Measurements from ENCODE around the gene CMTR1.

- no peak for TF ChIP-seq CTCF (IDR thresholded peaks at IDR 0.05; ENCODE audit: low read depth, low read length, missing input control)
- TF ChIP-seq NR2F2 (IDR thresholded peaks at IDR 0.05), result no peak
- TF ChIP-seq ATF3 (IDR thresholded peaks at IDR 0.05), result no peak
- no peak for TF ChIP-seq JUND (IDR thresholded peaks at IDR 0.05)
- TF ChIP-seq MAX (IDR thresholded peaks at IDR 0.05), result no peak
Measured at GRCh38 chr6:37495244-37495934, 62.4 kb downstream of the CMTR1 start.
